ENCODE measurements around the gene TNS1. TPM values are rescaled to one million over a fixed set of nuclear protein-coding genes. Genes with fewer than 3 reads are reported as not detected.

TNS1 gene
- total RNA-seq, 1 experiment from 2014 or later = 3.4 TPM

GRCh38 chr2:217800433-217801114 lies 202.2 kb downstream of the TNS1 start:
- peaks cover 0 to 2% of the 10 kb centered on the region in 2 experiments; a peak in 1 of 5 replicates for H3K9me3 Mint-ChIP-seq
- Histone ChIP-seq H4K20me1 (ENCODE audit: control insufficient read depth, insufficient read depth, insufficient read length) (no peaks in the 10 kb centered on the region), H2BK12ac (ENCODE audit: insufficient read length, low read depth, low read length) (no peak overlapping the region), H3K14ac (ENCODE audit: insufficient read depth, low read length) (no peak overlapping the region), H4K5ac (ENCODE audit: insufficient read length, low read depth, low read length) (no peak overlapping the region), H3K4me2 (ENCODE audit: insufficient read depth, insufficient read length, low read length) (no peak overlapping the region), H2BK15ac (ENCODE audit: low read depth, low read length) (no peak overlapping the region), H4K91ac (ENCODE audit: insufficient read length, low read depth, low read length) (no peak overlapping the region), H3K79me1 (ENCODE audit: insufficient read depth, low read depth, low read length, poor library complexity, severe bottlenecking) (no peaks in the 10 kb centered on the region), H3K4me1 (ENCODE audit: insufficient read depth, low read length) (no peaks in the 10 kb centered on the region), H2BK120ac (ENCODE audit: low read depth, low read length, poor library complexity, severe bottlenecking) (no peak overlapping the region), H3K9ac (ENCODE audit: extremely low read depth, insufficient read length, low read length) (no peak overlapping the region), H3K23me2 (ENCODE audit: insufficient read length, low read depth, low read length, poor library complexity, severe bottlenecking) (no peaks in the 10 kb centered on the region), H3K56ac (ENCODE audit: insufficient read length, low read depth, low read length) (no peak overlapping the region), H3K23ac (ENCODE audit: insufficient read length, low read depth, low read length) (no peak overlapping the region), H4K8ac (replicated peaks; ENCODE audit: insufficient read length, low read depth, low read length) (no peak overlapping the region), H2AK5ac (ENCODE audit: insufficient read length, low read length) (no peak overlapping the region), H3K18ac (ENCODE audit: insufficient read length, low read depth, low read length) (no peak overlapping the region), H3K27ac (ENCODE audit: insufficient read length, low read depth, low read length) (no peak overlapping the region), H2AFZ (ENCODE audit: low read length) (no peak overlapping the region), H3K4ac (ENCODE audit: low read depth, low read length) (no peak overlapping the region), H3K9me3 (ENCODE audit: control insufficient read depth, low read depth, low read length) (no peaks in the 10 kb centered on the region), H3K27me3 (ENCODE audit: insufficient read depth, low read length) (no peaks in the 10 kb centered on the region; the same call in 1 of the 2 replicates), H2BK20ac (ENCODE audit: low read depth, low read length, poor library complexity, severe bottlenecking) (no peak overlapping the region), H2BK5ac (ENCODE audit: insufficient read length, low read length) (no peak overlapping the region), H3K79me2 (ENCODE audit: insufficient read depth, low read length) (no peaks in the 10 kb centered on the region), H3T11ph (ENCODE audit: low read length) (no peak overlapping the region)
- peak; percentile 12 for DNase-seq
- peaks cover 0 to 7% of the 10 kb centered on the region in 2 experiments; a peak in 3 of 4 replicates for H3K4me1 Mint-ChIP-seq
- H3K27me3 Mint-ChIP-seq (ENCODE audit: low read depth) = peaks cover 2% of the 10 kb centered on the region
- no peak overlapping the region for H3K4me3 Mint-ChIP-seq
- peak overlapping the region in 1 of 3 experiments; percentile 81; a peak in 1 of 7 replicates for H3K27ac Mint-ChIP-seq
- TF ChIP-seq CTCF (conservative IDR thresholded peaks at IDR 0.05) = no peak
- no peaks in the 10 kb centered on the region for H3K36me3 Mint-ChIP-seq (ENCODE audit: insufficient read depth in 1 of 3, low read depth in 3 of 3)
- no CpG with 5 or more reads among the region's 10 CpGs for WGBS (ENCODE audit: extremely low coverage, insufficient read length, low lambda C conversion rate)
